Mucosa of descending colon (tissue), 3 donors: ENCODE measurements around the gene C1orf141. TPM values are rescaled to one million over a fixed set of nuclear protein-coding genes. Genes with fewer than 3 reads are reported as not detected.

Experiments used
- ATAC-seq: fragments of 200-7000 bp; cut with Tn5 transposase; one replicate; pipeline ENCODE4 v1.9.1; 2020; ENCODE audit warnings: mild to moderate bottlenecking, moderate library complexity
- DNase-seq, 3 donors: peaks; one replicate each; pipeline ENCODE4 v3.0.0-alpha.2; 2020
- H3K36me3 ChIP-seq: fragments of 200-600 bp; one replicate; pipeline ENCODE4 v1.8.0; 2021; ENCODE audit warnings: low read depth, mild to moderate bottlenecking
- H3K4me1 ChIP-seq: fragments of 200-600 bp; one replicate; pipeline ENCODE4 v1.8.0; 2021; ENCODE audit warnings: low read depth, mild to moderate bottlenecking
- H3K4me3 ChIP-seq: fragments of 200-600 bp; one replicate; pipeline ENCODE4 v1.8.0; 2021; ENCODE audit warnings: mild to moderate bottlenecking
- H3K9me3 ChIP-seq: fragments of 200-600 bp; one replicate; pipeline ENCODE4 v1.8.0; 2021; ENCODE audit warnings: mild to moderate bottlenecking
- CTCF ChIP-seq: fragments of 200-600 bp; IDR thresholded peaks from one replicate; pipeline ENCODE4 v1.8.0; 2022; ENCODE audit warnings: antibody characterized with exemption, mild to moderate bottlenecking
- intact Hi-C, 2 donors: fragments of 100-400 bp; cut with DNase I in 1 of 2; cut with micrococcal nuclease in 1 of 2; formaldehyde crosslinking; loops; one replicate each; pipeline versions ENCODE4 v1.11.0 to v1.11.1; 2022; cut with DNase I, micrococcal nuclease
- total RNA-seq, 3 donors: library from RNA; stranded (reverse); fragmentation: NEBNext Ultra II Directional in 2 of 3; extraction: Animal tissue kit (Norgen Biotek cat#: 25700) in 2 of 3; gene quantifications; one replicate each; pipeline versions ENCODE4 v1.2.1 to v1.2.4, GENCODE V29; 2021 to 2023
- donor health status: DM: no; HTN: no; CAD: no; lungs with moderate emphysema.
- donor health status: DM: no; HTN: no; CAD: no.
- donor health status: DM: no; HTN: yes; CAD: no.

The C1orf141 gene
- total RNA-seq, 3 donors from 2014 or later = not detected

- ATAC-seq = no peak
- intact Hi-C loops = no loop called here
Observed at GRCh38 chr1:67171574-67171955, 36.8 kb upstream of the C1orf141 start.

GRCh38 chr1:67170751-67171573, 36.2 kb upstream of the C1orf141 start:
- DNase-seq (no peak), ATAC-seq (peak; percentile 38)
- no peaks in the 10 kb centered on the region for H3K9me3 ChIP-seq
- H3K4me3 ChIP-seq = no peak overlapping the region
- TF ChIP-seq CTCF = no peak
- H3K36me3 ChIP-seq = no peaks in the 10 kb centered on the region
- no peaks in the 10 kb centered on the region for H3K4me1 ChIP-seq
- intact Hi-C loops = no loop called here

More at GRCh38 chr1:67171574-67171955, 36.8 kb upstream of the C1orf141 start:
- TF ChIP-seq CTCF = no peak
- Histone ChIP-seq H3K4me3 (no peak overlapping the region), H3K9me3 (no peaks in the 10 kb centered on the region), H3K36me3 (no peaks in the 10 kb centered on the region), H3K4me1 (no peaks in the 10 kb centered on the region)
- no peak for DNase-seq

GRCh38 chr1:67169932-67170331, 35.2 kb upstream of the C1orf141 start:
- DNase-seq (no peak), ATAC-seq (no peak)
- H3K36me3 ChIP-seq = no peaks in the 10 kb centered on the region
- H3K4me3 ChIP-seq = no peak overlapping the region
- H3K9me3 ChIP-seq = no peaks in the 10 kb centered on the region
- no peaks in the 10 kb centered on the region for H3K4me1 ChIP-seq
- intact Hi-C loops = no loop called here
- no peak for TF ChIP-seq CTCF

GRCh38 chr1:67169496-67169895, 34.7 kb upstream of the C1orf141 start:
- no peak for TF ChIP-seq CTCF
- Histone ChIP-seq H3K9me3 (no peaks in the 10 kb centered on the region), H3K4me3 (no peak overlapping the region), H3K4me1 (no peaks in the 10 kb centered on the region), H3K36me3 (no peaks in the 10 kb centered on the region)
- intact Hi-C loops = no loop called here
- ATAC-seq = no peak
- DNase-seq = no peak

- Histone ChIP-seq H3K4me1 (no peaks in the 10 kb centered on the region), H3K36me3 (no peaks in the 10 kb centered on the region), H3K4me3 (no peak within 1 kb of the TSS), H3K9me3 (no peaks in the 10 kb centered on the region)
- ATAC-seq (no peak), DNase-seq (no peak)
- TF ChIP-seq CTCF = no peak
- intact Hi-C loops = no loop called here
Observed at GRCh38 chr1:67166196-67166595, 31.4 kb upstream of the C1orf141 start, which contains the start of gene IL23R. TSS of gene IL23R (plus strand) at chr1:67166454. CDS start at chr1:67168121, 1,667 bp downstream.
